Stimulated activated naive CD8-positive, alpha-beta T cell treated with anti-CD3 and anti-CD28 coated beads, Interleukin-15, Interleukin-2, amounts not matched to agents 100 ng/mL and 50 ng/mL, for 24 hours (primary cell): ENCODE data around the gene TRAM2.

Experiments
- H3K27ac Mint-ChIP-seq: one replicate; pipeline ENCODE4 v1.8.0; 2021; ENCODE audit warnings: mild to moderate bottlenecking, mixed read lengths
- H3K27me3 Mint-ChIP-seq: one replicate; pipeline ENCODE4 v1.8.0; 2021; ENCODE audit warnings: mixed read lengths
- H3K36me3 Mint-ChIP-seq: one replicate; pipeline ENCODE4 v1.8.0; 2021; ENCODE audit warnings: low read depth, mixed read lengths
- H3K4me1 Mint-ChIP-seq: one replicate; pipeline ENCODE4 v1.8.0; 2021; ENCODE audit warnings: low read depth, mixed read lengths
- H3K4me3 Mint-ChIP-seq: one replicate; pipeline ENCODE4 v1.8.0; 2021; ENCODE audit warnings: mild to moderate bottlenecking, mixed read lengths
- H3K9me3 Mint-ChIP-seq: one replicate; pipeline ENCODE4 v1.8.0; 2021; ENCODE audit warnings: mixed read lengths

The TRAM2 gene

DNA sequence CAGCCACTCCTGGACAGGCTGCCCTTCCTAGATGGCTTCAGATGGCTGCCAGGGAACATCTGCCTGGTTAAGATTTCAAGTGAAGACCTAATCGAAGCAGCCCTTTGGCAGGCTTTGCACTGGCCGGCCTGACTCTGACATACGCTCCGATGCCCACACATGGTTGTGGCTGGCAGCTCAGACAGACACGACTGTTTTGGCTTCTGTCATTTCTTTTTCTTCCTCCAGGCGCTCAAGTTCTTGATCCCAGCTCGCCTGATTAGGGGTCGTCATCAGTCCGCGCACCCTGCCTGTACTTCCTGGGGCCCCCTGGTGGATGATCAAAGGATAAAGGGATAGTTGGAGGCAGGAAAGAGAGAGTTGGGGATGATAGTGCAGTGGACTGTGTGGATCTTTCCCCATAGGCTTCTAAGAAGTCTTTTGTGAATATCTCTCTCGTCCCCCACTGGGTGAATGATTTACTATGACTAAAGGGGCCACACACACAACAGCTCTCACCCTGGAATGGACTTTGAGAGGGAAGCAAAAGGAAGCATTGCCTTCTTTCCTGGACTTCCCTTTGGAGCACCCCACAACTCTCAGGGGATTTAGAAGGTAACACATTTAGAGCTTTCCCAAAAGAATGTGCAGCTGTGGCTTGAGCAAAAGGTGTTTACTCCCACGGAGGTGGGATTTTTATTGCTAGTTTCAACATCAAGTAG is 21.4 kb upstream of the TRAM2 start:
- Mint-ChIP-seq H3K9me3 (no peaks in the 10 kb centered on the region), H3K4me1 (peaks cover 15% of the 10 kb centered on the region), H3K4me3 (no peak overlapping the region), H3K27me3 (no peaks in the 10 kb centered on the region), H3K36me3 (no peaks in the 10 kb centered on the region), H3K27ac (no peak overlapping the region)

DNA sequence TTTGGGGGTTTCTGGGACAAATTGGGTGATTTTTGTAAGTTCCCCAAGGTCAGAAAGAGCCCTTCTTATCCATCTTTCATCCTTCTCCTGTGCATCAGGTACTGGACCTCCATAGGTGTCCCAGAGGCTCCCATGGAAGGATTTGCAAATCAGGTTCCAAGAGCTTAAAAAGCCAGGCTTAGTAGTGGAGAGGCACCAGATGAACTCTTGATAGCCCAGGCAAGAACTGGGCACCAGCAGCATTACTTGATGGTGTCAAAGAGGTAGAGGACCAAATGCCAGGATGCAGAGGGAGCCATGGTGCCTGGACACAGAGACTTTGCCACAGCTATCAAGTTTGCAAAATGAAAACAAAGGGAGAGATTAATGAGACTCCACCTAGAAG is 20.9 kb upstream of the TRAM2 start:
- no peaks in the 10 kb centered on the region for H3K36me3 Mint-ChIP-seq
- H3K27ac Mint-ChIP-seq: no peak overlapping the region
- no peaks in the 10 kb centered on the region for H3K27me3 Mint-ChIP-seq
- peaks cover 13% of the 10 kb centered on the region for H3K4me1 Mint-ChIP-seq
- H3K4me3 Mint-ChIP-seq: no peak overlapping the region
- H3K9me3 Mint-ChIP-seq: no peaks in the 10 kb centered on the region

GRCh38 chr6:52596371-52597028 is 19.6 kb upstream of the TRAM2 start:
- no peaks in the 10 kb centered on the region for H3K36me3 Mint-ChIP-seq
- no peaks in the 10 kb centered on the region for H3K27me3 Mint-ChIP-seq
- H3K4me3 Mint-ChIP-seq: no peak overlapping the region
- H3K27ac Mint-ChIP-seq: no peak overlapping the region
- H3K4me1 Mint-ChIP-seq: peaks cover 13% of the 10 kb centered on the region
- no peaks in the 10 kb centered on the region for H3K9me3 Mint-ChIP-seq

DNA sequence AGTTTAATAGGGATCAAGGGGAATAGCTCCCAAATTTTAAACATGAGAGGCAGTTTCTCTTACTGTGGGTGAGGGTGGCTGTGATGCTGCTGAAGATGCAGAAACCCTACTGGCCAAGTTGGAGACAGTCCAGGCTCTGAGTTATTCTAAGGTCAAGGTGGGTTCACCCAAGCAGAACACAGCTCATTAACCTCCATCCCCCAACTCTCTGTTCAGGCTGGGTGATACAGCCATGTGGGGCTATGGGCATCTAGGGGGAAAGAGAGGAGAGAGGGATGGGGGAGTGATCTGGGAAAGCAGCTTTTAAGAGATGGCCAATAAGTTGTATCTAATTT is 18.9 kb upstream of the TRAM2 start:
- H3K36me3 Mint-ChIP-seq: no peaks in the 10 kb centered on the region
- no peak overlapping the region for H3K27ac Mint-ChIP-seq
- no peaks in the 10 kb centered on the region for H3K27me3 Mint-ChIP-seq
- H3K4me1 Mint-ChIP-seq: peaks cover 13% of the 10 kb centered on the region
- H3K9me3 Mint-ChIP-seq: no peaks in the 10 kb centered on the region
- H3K4me3 Mint-ChIP-seq: no peak overlapping the region

DNA sequence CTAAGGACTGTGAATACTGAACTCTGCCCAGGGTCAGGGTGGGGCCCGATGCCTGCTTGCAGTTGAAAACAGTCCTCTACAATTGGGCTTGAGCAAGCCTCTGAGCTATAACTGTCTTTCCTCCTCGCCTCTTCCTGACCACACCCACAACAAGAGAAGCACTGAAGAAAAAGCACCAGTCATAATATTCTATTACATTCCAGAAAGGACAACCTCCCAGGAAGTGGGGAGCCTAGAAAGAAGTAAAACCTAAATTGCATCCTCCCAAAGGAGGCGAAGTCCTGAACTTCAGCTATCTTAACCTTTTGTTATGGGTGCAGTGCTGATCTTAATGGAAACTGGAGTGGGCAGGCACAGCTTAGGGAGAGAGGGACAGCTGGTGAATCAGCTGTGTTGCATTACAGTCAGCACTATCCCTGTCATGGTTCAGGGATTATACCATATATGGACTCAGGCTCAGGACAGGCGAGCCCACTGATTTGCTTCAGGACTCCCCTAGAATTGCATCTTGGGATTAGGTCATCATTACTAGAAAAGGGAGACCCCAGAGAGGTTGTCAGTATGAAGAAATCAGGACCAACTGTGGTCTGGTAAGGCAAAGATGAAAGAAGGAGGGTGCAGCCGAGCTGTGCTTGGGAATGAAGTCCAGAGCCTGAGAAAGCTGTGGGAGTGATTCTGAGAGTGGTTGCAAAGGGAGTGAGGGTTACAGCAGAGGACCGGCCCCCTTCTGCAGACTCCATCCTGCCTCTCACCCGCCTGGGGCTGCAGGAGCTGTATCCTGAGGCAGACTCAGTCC is 18.3 kb upstream of the TRAM2 start:
- H3K4me1 Mint-ChIP-seq: peaks cover 13% of the 10 kb centered on the region
- no peaks in the 10 kb centered on the region for H3K9me3 Mint-ChIP-seq
- no peak overlapping the region for H3K27ac Mint-ChIP-seq
- no peaks in the 10 kb centered on the region for H3K36me3 Mint-ChIP-seq
- H3K4me3 Mint-ChIP-seq: no peak overlapping the region
- no peaks in the 10 kb centered on the region for H3K27me3 Mint-ChIP-seq

- no peaks in the 10 kb centered on the region for H3K9me3 Mint-ChIP-seq
These were observed 17.4 kb upstream of the TRAM2 start for GRCh38 chr6:52594221-52594620.

GRCh38 chr6:52591832-52592231 is 15.0 kb upstream of the TRAM2 start:
- Mint-ChIP-seq H3K4me3 (no peak overlapping the region), H3K4me1 (peaks cover 10% of the 10 kb centered on the region), H3K27ac (no peak overlapping the region), H3K27me3 (no peaks in the 10 kb centered on the region), H3K9me3 (no peaks in the 10 kb centered on the region), H3K36me3 (no peaks in the 10 kb centered on the region)

More at GRCh38 chr6:52594221-52594620, 17.4 kb upstream of the TRAM2 start:
- Mint-ChIP-seq H3K27me3 (no peaks in the 10 kb centered on the region), H3K27ac (no peak overlapping the region), H3K4me1 (peaks cover 13% of the 10 kb centered on the region), H3K36me3 (no peaks in the 10 kb centered on the region), H3K4me3 (no peak overlapping the region)

DNA sequence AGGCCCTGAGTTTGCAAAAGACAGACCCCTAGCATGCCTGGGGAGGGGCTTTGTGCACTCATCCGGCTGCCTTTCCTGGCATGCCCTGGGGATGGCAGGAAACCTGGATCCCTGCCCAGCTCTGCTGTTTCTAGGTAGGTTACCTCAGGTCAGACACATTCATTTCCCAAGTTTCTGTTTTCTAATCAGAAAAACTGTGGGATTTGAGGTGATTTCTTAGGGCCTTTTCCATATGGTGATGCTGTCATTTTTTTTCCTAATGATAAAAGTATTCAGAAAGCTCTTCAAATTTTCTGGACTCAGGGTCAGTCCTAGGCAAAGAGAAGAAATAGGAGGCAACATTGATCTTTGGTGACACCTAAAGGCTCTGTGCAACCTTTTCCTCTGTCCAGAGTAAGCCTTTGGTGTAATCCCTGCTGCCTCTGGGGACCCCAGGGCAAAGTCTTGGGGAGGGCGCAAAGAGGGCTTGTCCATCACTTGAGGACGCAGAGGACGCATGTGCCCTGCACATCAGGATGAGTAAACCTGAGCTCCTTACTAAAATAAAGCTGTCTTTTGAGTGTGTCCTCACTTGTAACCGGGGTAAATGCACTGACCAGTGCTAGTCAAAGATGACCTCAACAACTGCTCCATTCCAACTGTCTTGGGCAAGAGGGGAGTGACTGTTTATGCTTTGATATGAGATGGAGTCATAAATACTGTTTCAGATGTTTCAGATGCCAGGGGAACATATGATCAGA is 13.5 kb upstream of the TRAM2 start:
- H3K9me3 Mint-ChIP-seq: no peaks in the 10 kb centered on the region
- H3K4me1 Mint-ChIP-seq: peaks cover 8% of the 10 kb centered on the region
- no peak overlapping the region for H3K4me3 Mint-ChIP-seq
- no peaks in the 10 kb centered on the region for H3K27me3 Mint-ChIP-seq
- no peaks in the 10 kb centered on the region for H3K36me3 Mint-ChIP-seq
- H3K27ac Mint-ChIP-seq: no peak overlapping the region

DNA sequence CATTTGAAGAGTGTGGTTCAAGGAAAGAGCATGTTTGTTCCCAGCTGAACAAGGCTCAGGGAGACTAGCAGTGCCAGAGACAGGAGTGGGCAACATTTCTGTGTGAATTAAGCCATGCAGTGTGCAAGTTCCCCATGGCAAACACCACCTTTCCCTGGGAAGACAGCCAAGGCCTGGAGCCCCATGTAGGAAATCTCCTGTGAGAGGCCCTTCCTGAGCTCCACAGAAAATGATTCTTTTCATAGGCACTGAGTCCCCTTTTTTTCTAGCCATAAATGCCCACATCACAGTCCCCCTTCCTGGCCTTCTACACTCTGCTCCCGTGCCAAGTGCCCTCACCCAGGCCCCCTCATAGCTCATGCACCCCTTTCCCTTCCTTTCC is 11.8 kb upstream of the TRAM2 start:
- Mint-ChIP-seq H3K36me3 (no peaks in the 10 kb centered on the region), H3K4me1 (no peaks in the 10 kb centered on the region), H3K4me3 (no peak overlapping the region), H3K27me3 (no peaks in the 10 kb centered on the region), H3K9me3 (no peaks in the 10 kb centered on the region), H3K27ac (no peak overlapping the region)

DNA sequence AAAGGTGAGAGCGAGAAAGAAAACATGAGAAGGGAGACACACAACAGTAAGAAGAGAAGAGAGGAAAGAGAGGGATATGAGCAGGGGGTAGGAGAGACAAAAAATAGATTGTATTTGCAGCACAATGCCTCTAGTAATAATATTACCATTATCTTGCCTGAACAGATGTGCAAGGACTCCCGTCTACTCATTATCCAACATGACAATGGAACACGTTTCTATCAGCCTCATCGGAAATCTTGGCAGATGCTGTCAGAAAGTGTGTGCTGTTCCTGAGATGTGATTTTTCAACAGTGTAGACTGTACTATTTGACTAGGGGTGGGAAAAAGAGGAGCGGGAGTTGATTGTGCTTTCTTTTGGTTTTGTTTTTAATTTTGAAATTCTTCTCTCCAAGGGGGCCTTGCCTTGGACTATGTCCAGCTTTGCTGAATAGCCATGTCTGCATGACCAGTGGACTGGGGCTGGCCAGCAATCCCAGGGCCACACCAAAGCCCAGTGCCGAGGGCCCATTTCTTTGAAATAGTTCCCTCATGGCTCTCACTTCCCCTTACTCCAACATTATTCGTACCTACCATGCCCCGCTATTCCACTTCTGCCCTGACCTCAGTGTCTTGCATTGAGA is 11.3 kb upstream of the TRAM2 start:
- Mint-ChIP-seq H3K4me3 (no peak overlapping the region), H3K27ac (no peak overlapping the region), H3K27me3 (no peaks in the 10 kb centered on the region), H3K36me3 (no peaks in the 10 kb centered on the region), H3K9me3 (no peaks in the 10 kb centered on the region), H3K4me1 (no peaks in the 10 kb centered on the region)

GRCh38 chr6:52587001-52587400 is 10.1 kb upstream of the TRAM2 start:
- Mint-ChIP-seq H3K27me3 (no peaks in the 10 kb centered on the region), H3K4me1 (no peaks in the 10 kb centered on the region), H3K36me3 (peaks cover 3% of the 10 kb centered on the region), H3K9me3 (no peaks in the 10 kb centered on the region), H3K4me3 (no peak overlapping the region), H3K27ac (no peak overlapping the region)

GRCh38 chr6:52584203-52584602 is 7.3 kb upstream of the TRAM2 start:
- H3K4me1 Mint-ChIP-seq: no peaks in the 10 kb centered on the region
- H3K27me3 Mint-ChIP-seq: no peaks in the 10 kb centered on the region
- no peaks in the 10 kb centered on the region for H3K9me3 Mint-ChIP-seq
- H3K27ac Mint-ChIP-seq: no peak overlapping the region
- H3K4me3 Mint-ChIP-seq: no peak overlapping the region
- H3K36me3 Mint-ChIP-seq: peaks cover 3% of the 10 kb centered on the region

DNA sequence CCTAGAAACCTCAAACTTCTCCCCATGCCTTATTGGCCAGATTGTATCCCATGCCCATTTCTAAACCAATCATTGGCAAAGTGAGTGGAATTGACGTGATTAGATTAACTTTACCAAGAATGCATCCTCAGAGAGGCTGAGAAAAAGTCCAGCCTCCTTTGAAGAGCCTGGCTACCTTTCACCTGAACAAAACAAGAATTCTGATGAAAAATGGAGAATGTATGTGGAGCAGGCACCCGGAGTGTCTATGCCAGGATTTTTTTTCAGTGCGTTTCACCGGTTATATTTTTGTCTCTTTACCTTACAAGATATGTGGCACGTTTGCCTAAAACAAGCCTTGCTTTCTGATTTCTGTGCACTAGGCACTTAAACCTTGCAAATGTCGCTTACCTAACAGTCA is 6.1 kb upstream of the TRAM2 start:
- no peaks in the 10 kb centered on the region for H3K9me3 Mint-ChIP-seq
- H3K4me3 Mint-ChIP-seq: no peak overlapping the region
- H3K36me3 Mint-ChIP-seq: peaks cover 3% of the 10 kb centered on the region
- no peak overlapping the region for H3K27ac Mint-ChIP-seq
- H3K27me3 Mint-ChIP-seq: no peaks in the 10 kb centered on the region
- H3K4me1 Mint-ChIP-seq: peaks cover 4% of the 10 kb centered on the region

GRCh38 chr6:52582446-52582845 is 5.6 kb upstream of the TRAM2 start:
- no peaks in the 10 kb centered on the region for H3K9me3 Mint-ChIP-seq
- H3K36me3 Mint-ChIP-seq: peaks cover 3% of the 10 kb centered on the region
- no peaks in the 10 kb centered on the region for H3K27me3 Mint-ChIP-seq
- H3K4me3 Mint-ChIP-seq: no peak overlapping the region
- peaks cover 8% of the 10 kb centered on the region for H3K4me1 Mint-ChIP-seq
- no peak overlapping the region for H3K27ac Mint-ChIP-seq
